Measurements from ENCODE around the gene ZNF792. TPM values are rescaled to one million over a fixed set of nuclear protein-coding genes. Genes with fewer than 3 reads are reported as not detected.
A peak's percentile ranks its signal among the peaks of the same experiment; 100 is the strongest.

The ZNF792 gene
- total and polyA plus RNA-seq, 2 of the 4 experiments (the other 2 are of a cell fraction) = 1.5 to 4.8 TPM

- no TSS peak for BruUV-seq (replicated peaks)
- Histone ChIP-seq H3K36me3 (ENCODE audit: control insufficient read depth, insufficient read depth, low read length) (peaks cover 72% of the 10 kb centered on the region), H3K4me1 (ENCODE audit: control insufficient read depth, insufficient read depth, low read length) (no peaks in the 10 kb centered on the region), H2AK5ac (ENCODE audit: low read depth, low read length) (no peak overlapping the region), H2BK15ac (ENCODE audit: low read depth, low read length) (no peak overlapping the region), H3K4ac (ENCODE audit: low read depth, low read length) (no peak overlapping the region; the same call in 1 of the 2 replicates), H3K27me3 (ENCODE audit: control insufficient read depth, insufficient read depth, low read length) (no peaks in the 10 kb centered on the region), H3K14ac (replicated peaks; ENCODE audit: low read depth, low read length) (no peak overlapping the region), H2BK120ac (ENCODE audit: low read depth, low read length) (no peak overlapping the region), H3K4me2 (ENCODE audit: low read depth, low read length) (no peak overlapping the region), H4K5ac (ENCODE audit: low read depth, low read length) (no peak overlapping the region), H3K56ac (ENCODE audit: extremely low read depth, insufficient read depth, low read length) (no peak overlapping the region), H3K9me1 (ENCODE audit: insufficient read depth, low read length) (no peaks in the 10 kb centered on the region; the same call in 1 of the 2 replicates), H3K18ac (ENCODE audit: low read depth, low read length) (no peak overlapping the region), H3K27ac (ENCODE audit: insufficient read depth, low read length) (no peak overlapping the region), H3K9ac (ENCODE audit: low read depth, low read length) (no peak overlapping the region), H3K79me1 (ENCODE audit: low read depth in 1 of 2, low read length in 2 of 2) (peaks cover 1 to 32% of the 10 kb centered on the region in 2 experiments; a peak in 3 of 4 replicates), H2BK20ac (ENCODE audit: low read depth, low read length) (no peak overlapping the region), H4K20me1 (ENCODE audit: insufficient read depth, low read length) (peaks cover 14% of the 10 kb centered on the region; the same call in 1 of the 2 replicates), H2BK5ac (ENCODE audit: low read depth, low read length, poor library complexity, severe bottlenecking) (no peak overlapping the region), H3K9me3 (ENCODE audit: control insufficient read depth, insufficient read depth, low read length) (no peaks in the 10 kb centered on the region), H3K4me3 (ENCODE audit: insufficient read depth, low read depth, low read length) (no peak overlapping the region), H3K23ac (ENCODE audit: low read depth, low read length) (no peak overlapping the region), H4K8ac (ENCODE audit: low read depth in 2 of 2, low read length in 2 of 2) (no peak overlapping the region), H2AK9ac (replicated peaks; ENCODE audit: low read depth, low read length, poor library complexity) (peak overlapping the region; percentile 9), H2AFZ (replicated peaks; ENCODE audit: low read length, poor library complexity) (no peak overlapping the region), H4K91ac (ENCODE audit: insufficient read depth, low read depth, low read length) (no peak overlapping the region)
- peak; percentile 91 for ATAC-seq (ENCODE audit: low read depth)
- intact Hi-C loops (cut with micrococcal nuclease) = loop anchor here (1.0 kb wide), 1 partner anchor 40 kb away; no protein-coding TSS in a partner anchor
- in situ Hi-C loops (cut with MboI; ENCODE audit: low sequenced_read_pairs) = no loop called here
- dilution Hi-C loops (cut with HindIII; ENCODE audit: low sequenced_read_pairs, unreplicated experiment) = no loop called here
- CTCF ChIA-PET = interaction anchor here (1.6 kb wide), 1 partner anchor 28 kb away, joined by 4 read pairs; no protein-coding TSS in a partner anchor
- 94% methylated on average over 8 of the region's 32 CpGs; no CpG with 5 or more reads in 1 of the 2 experiments for WGBS, 2 experiments (ENCODE audit: extremely low coverage in 2 of 2, insufficient read length in 1 of 2)
- POLR2A ChIA-PET (ENCODE audit: unreplicated experiment) = no interaction called here
- peak; percentile 57 for DNase-seq
- TF ChIP-seq RCOR1 (IDR thresholded peaks at IDR 0.05; ENCODE audit: insufficient replicate concordance, low read length) (no peak), NFE2L2 (IDR thresholded peaks at IDR 0.05; ENCODE audit: low read depth, low read length) (no peak), CTCF (conservative IDR thresholded peaks at IDR 0.05; ENCODE audit: low read depth, low read length) (peak; percentile 87), MAFK (IDR thresholded peaks at IDR 0.05; ENCODE audit: low read depth, low read length) (no peak), USF2 (IDR thresholded peaks at IDR 0.05; ENCODE audit: low read depth, low read length) (no peak), BHLHE40 (IDR thresholded peaks at IDR 0.05; ENCODE audit: low read depth, low read length) (no peak), CHD1 (IDR thresholded peaks at IDR 0.05; ENCODE audit: low read depth, low read length) (no peak), RAD21 (IDR thresholded peaks at IDR 0.05; ENCODE audit: low read length) (peak; percentile 91), MXI1 (IDR thresholded peaks at IDR 0.05; ENCODE audit: borderline replicate concordance, low read depth, low read length) (no peak), ELK1 (IDR thresholded peaks at IDR 0.05; ENCODE audit: borderline replicate concordance, low read depth, low read length) (no peak), SMC3 (IDR thresholded peaks at IDR 0.05; ENCODE audit: low read depth, low read length) (peak; percentile 93), MAZ (IDR thresholded peaks at IDR 0.05; ENCODE audit: borderline replicate concordance, low read depth, low read length) (no peak), CEBPB (IDR thresholded peaks at IDR 0.05; ENCODE audit: low read depth, low read length) (no peak), POLR2A (IDR thresholded peaks at IDR 0.05; ENCODE audit: low read depth, low read length) (no peak), RFX5 (IDR thresholded peaks at IDR 0.05; ENCODE audit: low read depth, low read length) (no peak)
These were observed 49.2 kb upstream of the ZNF792 start for GRCh38 chr19:35013041-35013819.

All from IMR-90 (cell line).